ENCODE measurements around the gene PLEKHN1. TPM values are rescaled to one million over a fixed set of nuclear protein-coding genes. Genes with fewer than 3 reads are reported as not detected.

Gene PLEKHN1
- polyA plus RNA-seq, 12 donors = 1.2 to 6.2 (median 1.4) TPM; not detected in 9

DNA sequence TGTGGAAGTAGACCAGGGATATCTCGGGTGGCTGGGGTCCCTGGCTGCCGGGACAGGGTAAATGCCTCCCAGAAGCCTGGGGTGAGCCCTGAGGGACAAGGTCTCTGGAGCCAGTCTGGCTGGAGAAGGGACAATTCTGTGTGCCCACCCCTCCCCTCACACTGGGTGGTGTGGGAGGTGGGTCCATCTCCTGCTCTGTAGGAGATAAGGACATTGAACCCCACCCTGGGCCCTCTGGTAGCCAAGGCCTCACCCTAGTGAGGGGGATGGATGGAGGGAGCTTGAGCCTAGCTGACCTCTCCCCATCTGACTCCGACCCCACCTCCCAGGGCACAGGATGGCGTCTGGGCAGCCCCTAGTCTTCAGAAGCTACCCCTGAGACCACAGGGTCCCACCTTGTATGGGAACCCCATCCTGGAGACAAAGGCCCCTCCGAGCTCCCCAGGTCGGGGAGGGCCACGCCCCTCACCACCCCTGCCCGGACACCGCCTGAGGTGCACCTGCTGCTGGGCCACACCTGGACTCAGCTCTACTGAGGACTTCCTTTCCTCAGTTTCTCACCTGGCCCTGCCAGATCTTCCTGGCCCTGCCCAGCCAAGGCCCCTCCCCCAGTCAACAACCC lies 58.0 kb downstream of the PLEKHN1 start:
- DNase-seq = no peak

DNA sequence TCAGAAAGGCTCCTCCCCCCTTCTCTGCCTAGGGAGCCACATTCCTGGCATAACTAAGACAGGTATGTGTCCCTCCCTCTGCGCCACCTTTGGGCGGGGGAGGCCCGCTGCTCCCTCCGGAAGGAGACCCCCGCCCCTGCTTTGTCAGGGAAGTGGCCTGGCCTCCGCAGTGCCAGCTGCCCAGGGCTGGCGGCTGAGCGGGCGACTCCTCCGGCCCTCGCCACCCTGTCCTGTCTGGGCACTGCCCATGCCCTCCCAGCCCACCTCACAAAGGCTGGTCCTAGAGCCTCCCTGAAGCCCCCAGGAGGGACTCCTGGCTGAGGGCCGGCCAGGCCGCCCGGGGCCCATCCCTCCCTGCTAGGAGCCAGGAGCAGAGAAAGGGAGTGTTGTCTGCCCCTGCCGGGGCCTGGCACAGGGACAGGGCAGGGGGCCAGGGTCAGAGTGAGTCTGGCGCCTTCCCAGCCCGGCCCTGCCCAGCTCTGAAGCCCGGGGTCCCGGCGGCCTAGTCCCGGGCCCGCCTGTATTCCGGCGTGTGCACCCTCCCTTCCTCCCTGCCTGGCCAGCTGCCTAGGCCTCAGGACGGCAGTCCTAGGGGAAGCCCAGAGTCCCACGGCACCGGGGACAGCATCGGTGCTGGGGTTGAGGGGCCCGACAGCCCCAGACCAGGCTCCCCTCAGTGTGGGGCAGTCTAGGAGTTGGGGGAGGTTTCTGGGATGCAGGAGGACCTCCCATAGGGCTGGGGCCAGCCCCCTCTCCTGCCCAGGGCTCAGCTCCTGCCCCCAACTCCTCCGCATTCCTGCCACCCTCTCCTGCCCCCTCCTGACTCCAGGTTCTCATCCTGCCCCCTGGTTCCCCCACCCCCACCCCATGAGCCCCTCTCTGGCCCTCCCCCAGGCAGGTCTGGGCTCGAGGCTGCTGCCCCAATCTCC lies 58.8 kb downstream of the PLEKHN1 start:
- no peak for DNase-seq

Other genes with a start within 250 kb of the PLEKHN1 start
- 10 to 100 TPM in 1 of 12 donors, 1 to 10 TPM in 10, not detected in 1; 2.1 to 23.0 (median 4.0) TPM for gene SAMD11, start 42.6 kb upstream of the PLEKHN1 start, polyA plus RNA-seq (ENCODE audit: insufficient read length in 12 of 12)
- 10 to 100 TPM in 11 of 12 donors, not detected in 1; 30.3 to 46.8 (median 38.0) TPM for gene NOC2L, start 7.2 kb upstream of the PLEKHN1 start, polyA plus RNA-seq (ENCODE audit: insufficient read length in 12 of 12)
- gene KLHL17, start 5.9 kb upstream of the PLEKHN1 start, polyA plus RNA-seq (ENCODE audit: insufficient read length in 12 of 12) = 10 to 100 TPM in 1 of 12 donors, 1 to 10 TPM in 9, not detected in 2; 2.6 to 11.4 (median 4.8) TPM
- gene PERM1, start 15.6 kb downstream of the PLEKHN1 start, polyA plus RNA-seq (ENCODE audit: insufficient read length in 12 of 12) = 1 to 10 TPM in 9 of 12 donors, under 1 TPM in 1, not detected in 2; 0.73 to 5.3 (median 1.7) TPM
- 10 to 100 TPM in 7 of 12 donors, 1 to 10 TPM in 4, not detected in 1; 6.4 to 34.3 (median 10.3) TPM for gene HES4, start 33.6 kb downstream of the PLEKHN1 start, polyA plus RNA-seq (ENCODE audit: insufficient read length in 12 of 12)
- gene ISG15, start 47.0 kb downstream of the PLEKHN1 start, polyA plus RNA-seq (ENCODE audit: insufficient read length in 12 of 12) = 10 to 100 TPM in 1 of 12 donors, 1 to 10 TPM in 10, not detected in 1; 5.0 to 28.8 (median 6.8) TPM
- gene AGRN, start 53.6 kb downstream of the PLEKHN1 start, polyA plus RNA-seq (ENCODE audit: insufficient read length in 12 of 12) = 10 to 100 TPM in 11 of 12 donors, not detected in 1; 26.2 to 84.3 (median 35.7) TPM
- under 1 TPM in 5 of 12 donors, not detected in 7; 0.09 to 0.43 (median 0.13) TPM for gene RNF223, start 107.8 kb downstream of the PLEKHN1 start, polyA plus RNA-seq (ENCODE audit: insufficient read length in 12 of 12)
- 10 to 100 TPM in 1 of 12 donors, 1 to 10 TPM in 10, not detected in 1; 3.5 to 11.4 (median 5.6) TPM for gene C1orf159, start 149.6 kb downstream of the PLEKHN1 start, polyA plus RNA-seq (ENCODE audit: insufficient read length in 12 of 12)
- gene TTLL10, start 207.4 kb downstream of the PLEKHN1 start, polyA plus RNA-seq (ENCODE audit: insufficient read length in 12 of 12) = under 1 TPM in 7 of 12 donors, not detected in 5; 0.10 to 0.72 (median 0.33) TPM
- gene TNFRSF18, start 240.1 kb downstream of the PLEKHN1 start, polyA plus RNA-seq (ENCODE audit: insufficient read length in 12 of 12) = 1 to 10 TPM in 9 of 12 donors, under 1 TPM in 1, not detected in 2; 0.87 to 4.2 (median 2.6) TPM
- 1 to 10 TPM in 10 of 12 donors, not detected in 2; 1.1 to 2.5 (median 1.7) TPM for gene TNFRSF4, start 247.7 kb downstream of the PLEKHN1 start, polyA plus RNA-seq (ENCODE audit: insufficient read length in 12 of 12)